SH-SY5Y (cell line): ENCODE results near the gene ADAT3.

Source experiments
- GATA2 ChIP-seq: IDR thresholded peaks from 2 replicates; pipeline ENCODE4 v1.6.1; 2011; ENCODE audit warnings: mild to moderate bottlenecking, low read depth, low read length
- GATA3 ChIP-seq: IDR thresholded peaks from 2 replicates; pipeline ENCODE4 v1.6.1; 2011; ENCODE audit warnings: low read depth, mild to moderate bottlenecking, low read length, moderate library complexity

GRCh38 chr19:1953441-1954094 lies 48.4 kb downstream of the ADAT3 start:
- TF ChIP-seq GATA2 (no peak), GATA3 (no peak)
